SK-N-SH (cell line): ENCODE measurements around the gene PACC1. TPM values are rescaled to one million over a fixed set of nuclear protein-coding genes. Genes with fewer than 3 reads are reported as not detected.

Experiments
- CTCF ChIA-PET: fragments of 300-600, 350-600 bp; formaldehyde crosslinking; extraction: SDS; loops from one replicate; lab custom pipeline; 2021; lab: Yijun Ruan, JAX
- POLR2A ChIA-PET: fragments of 350-600 bp; sonication (Branson Sonifier 250); formaldehyde crosslinking; extraction: SDS; loops from one replicate; lab custom pipeline; 2020; ENCODE audit warnings: antibody characterized with exemption, inconsistent platforms; lab: Yijun Ruan, JAX
- DNase-seq: peaks from one replicate; pipeline ENCODE4 v3.0.0; 2012
- H2AFZ ChIP-seq: fragments of 200-600 bp; sonication (generic); 2 replicates; pipeline ENCODE4 v1.8.1; 2016; ENCODE audit warnings: antibody characterized with exemption, mild to moderate bottlenecking, low read depth
- H3F3A ChIP-seq: fragments of 200-600 bp; sonication (generic); replicated peaks from 2 replicates; pipeline ENCODE3; 2016; ENCODE audit warnings: antibody characterized with exemption, mild to moderate bottlenecking; ENCODE audit not compliant: insufficient read depth
- H3K27ac ChIP-seq, 2 experiments: fragments of 200-500 bp in 1 of 2; fragments of 200-600 bp in 1 of 2; sonication (Bioruptor generic) in 1 of 2; sonication (generic), shearing (Covaris generic) in 1 of 2; 2 replicates each; pipeline versions ENCODE4 v1.5.1 to v1.6.1; 2014 to 2016; ENCODE audit warnings: low read depth in 2 of 2, inconsistent platforms in 1 of 2, low read length in 1 of 2, mild to moderate bottlenecking in 1 of 2, mixed read lengths in 1 of 2
- H3K27me3 ChIP-seq: fragments of 200-600 bp; sonication (generic), shearing (Covaris generic); 2 replicates; pipeline ENCODE4 v1.6.1; 2016; ENCODE audit warnings: mixed run types; ENCODE audit not compliant: insufficient read depth
- H3K36me3 ChIP-seq, 2 experiments: fragments of 200-500 bp in 1 of 2; fragments of 200-600 bp in 1 of 2; sonication (Bioruptor generic) in 1 of 2; sonication (generic) in 1 of 2; replicated peaks in 1 of 2; 2 replicates each; pipeline versions ENCODE3 to v1.5.1; 2014 to 2016; ENCODE audit warnings: low read length in 1 of 2, mild to moderate bottlenecking in 1 of 2; ENCODE audit not compliant: insufficient read depth in 2 of 2, control insufficient read depth in 1 of 2
- H3K4me1 ChIP-seq, 2 experiments: fragments of 200-500 bp in 1 of 2; fragments of 200-600 bp in 1 of 2; sonication (Bioruptor generic) in 1 of 2; sonication (generic), shearing (Covaris generic) in 1 of 2; 2 replicates each; pipeline versions ENCODE4 v1.5.1 to v1.6.1; 2014 to 2016; ENCODE audit warnings: low read depth in 1 of 2, low read length in 1 of 2, mixed run types in 1 of 2; ENCODE audit not compliant: insufficient read depth in 2 of 2, control insufficient read depth in 1 of 2
- H3K4me2 ChIP-seq: fragments of 200-600 bp; sonication (generic), shearing (Covaris generic); 2 replicates; pipeline ENCODE4 v1.6.1; 2017; ENCODE audit warnings: mixed run types
- H3K4me3 ChIP-seq, 2 experiments: fragments of 200-500 bp in 1 of 2; fragments of 200-600 bp in 1 of 2; sonication (Bioruptor generic) in 1 of 2; sonication (generic), shearing (Covaris generic) in 1 of 2; 2 replicates each; pipeline versions ENCODE4 v1.5.1 to v1.8.1; 2014 to 2016; ENCODE audit warnings: low read depth in 2 of 2, inconsistent platforms in 1 of 2, low read length in 1 of 2, mild to moderate bottlenecking in 1 of 2, mixed read lengths in 1 of 2, moderate library complexity in 1 of 2
- H3K79me2 ChIP-seq: fragments of 200-600 bp; sonication (generic); 2 replicates; pipeline ENCODE4 v1.8.1; 2017; ENCODE audit warnings: mild to moderate bottlenecking; ENCODE audit not compliant: insufficient read depth
- H3K9ac ChIP-seq: fragments of 200-600 bp; sonication (generic); 2 replicates; pipeline ENCODE4 v1.6.1; 2017; ENCODE audit warnings: mixed run types
- H3K9me2 ChIP-seq: fragments of 200-600 bp; sonication (generic); 2 replicates; pipeline ENCODE4 v1.6.1; 2017; ENCODE audit warnings: mixed run types
- H3K9me3 ChIP-seq: fragments of 200-600 bp; sonication (generic); 2 replicates; pipeline ENCODE4 v1.6.1; 2017; ENCODE audit warnings: mixed run types, mild to moderate bottlenecking, moderate library complexity
- H4K20me1 ChIP-seq: fragments of 200-600 bp; sonication (generic); 2 replicates; pipeline ENCODE4 v1.6.1; 2017; ENCODE audit warnings: mild to moderate bottlenecking, mixed run types; ENCODE audit not compliant: insufficient read depth
- CHD2 ChIP-seq: fragments of 150-350 bp; IDR thresholded peaks from 2 replicates; pipeline ENCODE4 v1.6.1; 2018; ENCODE audit warnings: low read length; ENCODE audit not compliant: partially characterized antibody
- CTCF ChIP-seq: fragments of 200-600 bp; sonication (generic); IDR thresholded peaks from 2 replicates; pipeline ENCODE4 v1.6.1; 2017; ENCODE audit warnings: antibody characterized with exemption, mild to moderate bottlenecking, moderate library complexity
- EP300 ChIP-seq, 2 experiments: IDR thresholded peaks; 2 replicates each; pipeline versions ENCODE4 v1.4.0 to v1.6.1; 2012; ENCODE audit warnings: borderline replicate concordance in 1 of 2, low read depth in 1 of 2, low read length in 1 of 2
- EZH2phosphoT487 ChIP-seq: fragments of 200-600 bp; sonication (generic); IDR thresholded peaks from 2 replicates; pipeline ENCODE4 v1.6.1; 2017; ENCODE audit warnings: low read depth, mixed run types, mild to moderate bottlenecking, antibody characterized with exemption, moderate library complexity, borderline replicate concordance
- FOSL2 ChIP-seq: IDR thresholded peaks from 2 replicates; pipeline ENCODE4 v1.4.0; 2012; ENCODE audit warnings: low read depth, mild to moderate bottlenecking, moderate library complexity, borderline replicate concordance
- FOXJ3 ChIP-seq: sonication (generic); formaldehyde crosslinking; IDR thresholded peaks from 2 replicates; pipeline ENCODE4 v1.5.1; 2020; ENCODE audit warnings: mild to moderate bottlenecking, missing genetic modification reagents
- FOXM1 ChIP-seq: IDR thresholded peaks from 2 replicates; pipeline ENCODE4 v1.4.0; 2012; ENCODE audit warnings: low read depth, mild to moderate bottlenecking
- GABPA ChIP-seq: IDR thresholded peaks from 2 replicates; pipeline ENCODE4 v1.4.0; 2012; ENCODE audit warnings: low read depth, mild to moderate bottlenecking
- JUND ChIP-seq: IDR thresholded peaks from 2 replicates; pipeline ENCODE4 v1.4.0; 2012
- MAX ChIP-seq: IDR thresholded peaks from 2 replicates; pipeline ENCODE4 v1.4.0; 2012; ENCODE audit warnings: low read depth
- MXI1 ChIP-seq: IDR thresholded peaks from 2 replicates; pipeline ENCODE4 v1.6.1; 2012; ENCODE audit warnings: mild to moderate bottlenecking, low read depth, low read length, improper control_type of control experiment
- NFIC ChIP-seq: IDR thresholded peaks from 2 replicates; pipeline ENCODE4 v1.4.0; 2012; ENCODE audit warnings: borderline replicate concordance
- RAD21 ChIP-seq: IDR thresholded peaks from 2 replicates; pipeline ENCODE4 v1.6.1; 2012; ENCODE audit warnings: mild to moderate bottlenecking, low read length
- RCOR1 ChIP-seq: fragments of 150-350 bp; IDR thresholded peaks from 2 replicates; pipeline ENCODE4 v1.6.1; 2017; ENCODE audit warnings: antibody characterized with exemption, low read length
- RFX5 ChIP-seq: IDR thresholded peaks from 2 replicates; pipeline ENCODE4 v1.6.1; 2012; ENCODE audit warnings: mild to moderate bottlenecking, improper control_type of control experiment, low read length
- RXRA ChIP-seq: IDR thresholded peaks from 2 replicates; pipeline ENCODE4 v1.4.0; 2012; ENCODE audit warnings: low read depth, mild to moderate bottlenecking, borderline replicate concordance
- SIN3A ChIP-seq: IDR thresholded peaks from 2 replicates; pipeline ENCODE4 v1.6.1; 2012; ENCODE audit warnings: low read depth, mild to moderate bottlenecking, low read length, moderate library complexity, borderline replicate concordance
- TCF12 ChIP-seq: IDR thresholded peaks from 2 replicates; pipeline ENCODE4 v1.4.0; 2012
- TEAD4 ChIP-seq: IDR thresholded peaks from 2 replicates; pipeline ENCODE4 v1.4.0; 2012; ENCODE audit warnings: mild to moderate bottlenecking, borderline replicate concordance; ENCODE audit not compliant: insufficient read depth
- YY1 ChIP-seq: IDR thresholded peaks from 2 replicates; pipeline ENCODE4 v1.4.0; 2012; ENCODE audit warnings: low read depth, mild to moderate bottlenecking
- WGBS: methylation state at CpG from one replicate; pipeline ENCODE4 v1.1.6; 2017; ENCODE audit warnings: low lambda C conversion rate; 5-methylcytosine and 5-hydroxymethylcytosine counted together
- polyA plus RNA-seq, 3 experiments: library from polyadenylated mRNA; depleted of rRNA; stranded (reverse); fragments of >200 nt; gene quantifications; 2 replicates each; pipeline ENCODE4 v1.2.3, GENCODE V29; 2012
- TF ChIP-seq, protein P1 (sequence below): fragments of 150-350 bp; IDR thresholded peaks from 2 replicates; pipeline ENCODE4 v1.6.1; 2016; ENCODE audit warnings: mild to moderate bottlenecking, low read depth, low read length
- TF ChIP-seq, protein P2 (sequence below): IDR thresholded peaks from 2 replicates; pipeline ENCODE4; 2012

PACC1 gene
- polyA plus RNA-seq, 1 of the 3 experiments (the other 2 are of a cell fraction) = 23.1 TPM

- H3K79me2 ChIP-seq = no peaks in the 10 kb centered on the region
- H3F3A ChIP-seq = peaks cover 13% of the 10 kb centered on the region
- no peak overlapping the region for H3K27ac ChIP-seq
- POLR2A ChIA-PET = no interaction called here
- 97% methylated on average over 10 of the region's 10 CpGs for WGBS
- no peak for DNase-seq
- CTCF ChIA-PET = interaction anchor here (0.6 to 1.2 kb wide), 4 partner anchors 17 to 288 kb away, joined by 3 to 5 read pairs (median 4); no protein-coding TSS in a partner anchor
- H4K20me1 ChIP-seq = no peaks in the 10 kb centered on the region
- H3K27me3 ChIP-seq = no peaks in the 10 kb centered on the region
- H2AFZ ChIP-seq = no peak overlapping the region
- no peak overlapping the region for H3K9ac ChIP-seq
- no peak overlapping the region for H3K4me3 ChIP-seq
- no peak overlapping the region for H3K4me2 ChIP-seq
- H3K4me1 ChIP-seq = no peaks in the 10 kb centered on the region; a peak in 1 of 4 replicates
- H3K36me3 ChIP-seq = peaks cover 15 to 22% of the 10 kb centered on the region in 2 experiments
- no peaks in the 10 kb centered on the region; the same call in 1 of the 2 replicates for H3K9me2 ChIP-seq
- no peaks in the 10 kb centered on the region for H3K9me3 ChIP-seq
- TF ChIP-seq NFIC (no peak), RXRA (no peak), GABPA (no peak), MAX (no peak), TCF12 (no peak), RAD21 (no peak)
- TF ChIP-seq, protein P1, sequence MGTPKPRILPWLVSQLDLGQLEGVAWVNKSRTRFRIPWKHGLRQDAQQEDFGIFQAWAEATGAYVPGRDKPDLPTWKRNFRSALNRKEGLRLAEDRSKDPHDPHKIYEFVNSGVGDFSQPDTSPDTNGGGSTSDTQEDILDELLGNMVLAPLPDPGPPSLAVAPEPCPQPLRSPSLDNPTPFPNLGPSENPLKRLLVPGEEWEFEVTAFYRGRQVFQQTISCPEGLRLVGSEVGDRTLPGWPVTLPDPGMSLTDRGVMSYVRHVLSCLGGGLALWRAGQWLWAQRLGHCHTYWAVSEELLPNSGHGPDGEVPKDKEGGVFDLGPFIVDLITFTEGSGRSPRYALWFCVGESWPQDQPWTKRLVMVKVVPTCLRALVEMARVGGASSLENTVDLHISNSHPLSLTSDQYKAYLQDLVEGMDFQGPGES = no peak
- TF ChIP-seq, all 33 proteins: peak for 0
Observed at GRCh38 chr1:212351588-212352362, 62.9 kb downstream of the PACC1 start.

- no peak for TF ChIP-seq CTCF
- no peak for TF ChIP-seq SIN3A
- no peak for TF ChIP-seq EP300 (IDR thresholded peaks at IDR 0.05; ENCODE audit: borderline replicate concordance in 1 of 2, low read depth in 1 of 2, low read length in 1 of 2)
- no peak for TF ChIP-seq FOSL2
- no peak for TF ChIP-seq EZH2phosphoT487
- TF ChIP-seq RAD21 = no peak
- TF ChIP-seq GABPA = no peak
- no peak for TF ChIP-seq JUND
- no peak for TF ChIP-seq MXI1
- TF ChIP-seq, protein P2, sequence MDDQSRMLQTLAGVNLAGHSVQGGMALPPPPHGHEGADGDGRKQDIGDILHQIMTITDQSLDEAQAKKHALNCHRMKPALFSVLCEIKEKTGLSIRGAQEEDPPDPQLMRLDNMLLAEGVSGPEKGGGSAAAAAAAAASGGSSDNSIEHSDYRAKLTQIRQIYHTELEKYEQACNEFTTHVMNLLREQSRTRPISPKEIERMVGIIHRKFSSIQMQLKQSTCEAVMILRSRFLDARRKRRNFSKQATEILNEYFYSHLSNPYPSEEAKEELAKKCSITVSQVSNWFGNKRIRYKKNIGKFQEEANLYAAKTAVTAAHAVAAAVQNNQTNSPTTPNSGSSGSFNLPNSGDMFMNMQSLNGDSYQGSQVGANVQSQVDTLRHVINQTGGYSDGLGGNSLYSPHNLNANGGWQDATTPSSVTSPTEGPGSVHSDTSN = no peak
- TF ChIP-seq CHD2 = no peak
- TF ChIP-seq RCOR1 = no peak
- TF ChIP-seq, protein P1 = no peak
- TF ChIP-seq RXRA = no peak
- TF ChIP-seq YY1 = no peak
- no peak for TF ChIP-seq RFX5
- TF ChIP-seq TEAD4 = no peak
- TF ChIP-seq FOXJ3 (CRISPR knock-in tag) = no peak
- no peak for TF ChIP-seq FOXM1
- Histone ChIP-seq H3K27ac (no peak overlapping the region), H3K79me2 (no peaks in the 10 kb centered on the region), H3K9ac (no peak overlapping the region), H3F3A (peaks cover 14% of the 10 kb centered on the region), H3K9me3 (no peaks in the 10 kb centered on the region), H3K36me3 (peaks cover 19 to 21% of the 10 kb centered on the region in 2 experiments), H3K4me1 (no peaks in the 10 kb centered on the region), H4K20me1 (no peaks in the 10 kb centered on the region), H2AFZ (no peak overlapping the region), H3K9me2 (no peaks in the 10 kb centered on the region), H3K27me3 (no peaks in the 10 kb centered on the region), H3K4me2 (no peak overlapping the region), H3K4me3 (no peak overlapping the region)
- ChIA-PET POLR2A (no interaction called here), CTCF (no interaction called here)
- WGBS = 98% methylated on average over 1 of the region's 1 CpG
- no peak for DNase-seq
Observed at GRCh38 chr1:212346601-212347000, 68.1 kb downstream of the PACC1 start.
